Measurements from ENCODE around the gene GPC3.

Gene GPC3

GRCh38 chrX:133792198-133792953 lies 193.0 kb downstream of the GPC3 start (continued):
- TF ChIP-seq, protein P1, sequence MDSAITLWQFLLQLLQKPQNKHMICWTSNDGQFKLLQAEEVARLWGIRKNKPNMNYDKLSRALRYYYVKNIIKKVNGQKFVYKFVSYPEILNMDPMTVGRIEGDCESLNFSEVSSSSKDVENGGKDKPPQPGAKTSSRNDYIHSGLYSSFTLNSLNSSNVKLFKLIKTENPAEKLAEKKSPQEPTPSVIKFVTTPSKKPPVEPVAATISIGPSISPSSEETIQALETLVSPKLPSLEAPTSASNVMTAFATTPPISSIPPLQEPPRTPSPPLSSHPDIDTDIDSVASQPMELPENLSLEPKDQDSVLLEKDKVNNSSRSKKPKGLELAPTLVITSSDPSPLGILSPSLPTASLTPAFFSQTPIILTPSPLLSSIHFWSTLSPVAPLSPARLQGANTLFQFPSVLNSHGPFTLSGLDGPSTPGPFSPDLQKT (IDR thresholded peaks at IDR 0.05; ENCODE audit: borderline replicate concordance, low read depth, low read length): no peak
- TF ChIP-seq REST (tag by site-specific recombination; IDR thresholded peaks at IDR 0.05) (no peak), ZNF37A (tag by site-specific recombination; IDR thresholded peaks at IDR 0.05) (no peak), ZNF513 (tag by site-specific recombination; IDR thresholded peaks at IDR 0.05) (no peak), KLF7 (tag by site-specific recombination; IDR thresholded peaks at IDR 0.05; ENCODE audit: borderline replicate concordance) (no peak), MZF1 (tag by site-specific recombination; IDR thresholded peaks at IDR 0.05; ENCODE audit: borderline replicate concordance) (peak; percentile 67; the same call in 1 of the 2 replicates), ZNF366 (tag by site-specific recombination; conservative IDR thresholded peaks at IDR 0.05) (no peak), ZNF174 (tag by site-specific recombination; IDR thresholded peaks at IDR 0.05) (no peak), ZNF48 (tag by site-specific recombination; IDR thresholded peaks at IDR 0.05) (no peak)

GRCh38 chrX:133789829-133790228 lies 195.6 kb downstream of the GPC3 start:
- no peaks in the 10 kb centered on the region; the same call in 1 of the 2 replicates for H3K4me1 ChIP-seq (ENCODE audit: control insufficient read depth, insufficient read depth, low read length)
- CTCF ChIA-PET: interaction anchor here (0.6 to 1.5 kb wide), 6 partner anchors 9 to 707 kb away, joined by 3 to 7 read pairs (median 4); no protein-coding TSS in a partner anchor

DNA sequence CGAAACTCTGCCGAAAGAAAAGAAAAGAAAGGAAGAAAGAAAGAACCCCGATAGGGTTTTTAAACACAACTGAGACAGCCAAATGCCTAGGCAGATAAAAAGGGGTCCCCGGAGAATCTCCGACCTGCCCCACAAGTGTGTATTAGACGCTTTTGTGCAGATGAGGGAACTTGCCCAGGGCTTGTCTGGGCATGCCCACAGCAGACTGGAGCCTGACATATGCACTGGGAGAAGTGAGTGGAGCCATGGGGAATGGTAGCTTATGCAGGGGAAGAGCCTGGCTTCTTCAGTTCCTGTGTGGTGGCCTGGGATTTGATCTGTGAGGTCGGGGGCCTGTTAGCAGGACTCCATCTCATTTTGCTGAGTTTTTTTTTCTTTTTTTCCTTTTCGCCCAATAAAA lies 199.0 kb downstream of the GPC3 start:
- POLR2A ChIA-PET: no interaction called here
- CTCF ChIA-PET: interaction anchor here (1.5 kb wide), 1 partner anchor 240 kb away, joined by 7 read pairs; no protein-coding TSS in a partner anchor
- no peak overlapping the region for H3K4me3 ChIP-seq (ENCODE audit: low read depth, low read length)
- TF ChIP-seq ZNF449 (tag by site-specific recombination; IDR thresholded peaks at IDR 0.05): no peak
- no peak for TF ChIP-seq ZNF621 (tag by site-specific recombination; IDR thresholded peaks at IDR 0.05)
- TF ChIP-seq ZBTB7A (tag by site-specific recombination; IDR thresholded peaks at IDR 0.05; ENCODE audit: low read depth): no peak
- no peak for TF ChIP-seq ZNF324 (tag by site-specific recombination; IDR thresholded peaks at IDR 0.05)
- TF ChIP-seq ZNF350 (tag by site-specific recombination; IDR thresholded peaks at IDR 0.05): no peak
- no peak for TF ChIP-seq ZNF768 (tag by site-specific recombination; IDR thresholded peaks at IDR 0.05)
- TF ChIP-seq, protein P2, sequence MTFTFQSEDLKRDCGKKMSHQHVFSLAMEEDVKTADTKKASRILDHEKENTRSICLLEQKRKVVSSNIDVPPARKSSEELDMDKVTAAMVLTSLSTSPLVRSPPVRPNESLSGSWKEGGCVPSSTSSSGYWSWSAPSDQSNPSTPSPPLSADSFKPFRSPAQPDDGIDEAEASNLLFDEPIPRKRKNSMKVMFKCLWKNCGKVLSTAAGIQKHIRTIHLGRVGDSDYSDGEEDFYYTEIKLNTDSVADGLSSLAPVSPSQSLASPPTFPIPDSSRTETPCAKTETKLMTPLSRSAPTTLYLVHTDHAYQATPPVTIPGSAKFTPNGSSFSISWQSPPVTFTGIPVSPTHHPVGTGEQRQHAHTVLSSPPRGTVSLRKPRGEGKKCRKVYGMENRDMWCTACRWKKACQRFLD (tag by site-specific recombination; IDR thresholded peaks at IDR 0.05): no peak
- TF ChIP-seq MEIS1 (CRISPR knock-in tag; IDR thresholded peaks at IDR 0.05; ENCODE audit: borderline replicate concordance): no peak
- TF ChIP-seq ZNF335 (tag by site-specific recombination; conservative IDR thresholded peaks at IDR 0.05): no peak

More at GRCh38 chrX:133789829-133790228, 195.6 kb downstream of the GPC3 start:
- no peak overlapping the region for H3K27ac ChIP-seq (ENCODE audit: extremely low read depth, low read depth, low read length)
- TF ChIP-seq ZNF169 (tag by site-specific recombination; IDR thresholded peaks at IDR 0.05) (no peak), ZNF692 (tag by site-specific recombination; IDR thresholded peaks at IDR 0.05) (no peak)
- H3K4me3 ChIP-seq (ENCODE audit: low read depth, low read length): no peak overlapping the region
- POLR2A ChIA-PET: no interaction called here
- no peaks in the 10 kb centered on the region for H3K36me3 ChIP-seq (ENCODE audit: control insufficient read depth in 2 of 2, insufficient read depth in 1 of 2, low read length in 2 of 2)
- no peaks in the 10 kb centered on the region for H3K9me3 ChIP-seq (ENCODE audit: control insufficient read depth, insufficient read depth, low read depth, low read length)

More for the DNA sequence above, 199.0 kb downstream of the GPC3 start:
- no peak overlapping the region; the same call in 1 of the 2 replicates for H3K27ac ChIP-seq (ENCODE audit: extremely low read depth, low read depth, low read length)
- no peaks in the 10 kb centered on the region for H3K4me1 ChIP-seq (ENCODE audit: control insufficient read depth, insufficient read depth, low read length)
- H3K36me3 ChIP-seq (ENCODE audit: control insufficient read depth in 2 of 2, insufficient read depth in 1 of 2, low read length in 2 of 2): no peaks in the 10 kb centered on the region
- H3K9me3 ChIP-seq (ENCODE audit: control insufficient read depth, insufficient read depth, low read depth, low read length): no peaks in the 10 kb centered on the region

All from HEK293 (cell line).